ENCODE results near the gene RNF224.

The RNF224 gene

DNA sequence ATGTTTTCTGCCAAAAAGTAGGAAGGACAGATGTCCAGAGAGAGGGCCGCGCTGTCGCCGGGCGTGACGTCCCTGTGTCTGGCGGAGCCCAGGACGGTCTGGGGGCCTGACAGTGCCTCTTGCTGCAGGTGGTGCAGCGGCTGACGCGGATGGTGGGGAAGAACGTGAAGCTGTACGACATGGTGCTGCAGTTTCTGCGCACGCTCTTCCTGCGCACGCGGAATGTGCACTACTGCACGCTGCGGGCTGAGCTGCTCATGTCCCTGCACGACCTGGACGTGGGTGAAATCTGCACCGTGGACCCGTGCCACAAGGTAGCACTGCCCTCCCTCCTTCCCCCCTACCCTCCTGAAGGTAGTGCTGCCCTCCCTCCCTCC is 35.6 kb downstream of the RNF224 start:
- H3K79me2 ChIP-seq (ENCODE audit: low read length) = 0 out of 2 replicates have a peak, but pooled peaks cover 3% of the 10 kb centered on the region
- TF ChIP-seq, protein P1, sequence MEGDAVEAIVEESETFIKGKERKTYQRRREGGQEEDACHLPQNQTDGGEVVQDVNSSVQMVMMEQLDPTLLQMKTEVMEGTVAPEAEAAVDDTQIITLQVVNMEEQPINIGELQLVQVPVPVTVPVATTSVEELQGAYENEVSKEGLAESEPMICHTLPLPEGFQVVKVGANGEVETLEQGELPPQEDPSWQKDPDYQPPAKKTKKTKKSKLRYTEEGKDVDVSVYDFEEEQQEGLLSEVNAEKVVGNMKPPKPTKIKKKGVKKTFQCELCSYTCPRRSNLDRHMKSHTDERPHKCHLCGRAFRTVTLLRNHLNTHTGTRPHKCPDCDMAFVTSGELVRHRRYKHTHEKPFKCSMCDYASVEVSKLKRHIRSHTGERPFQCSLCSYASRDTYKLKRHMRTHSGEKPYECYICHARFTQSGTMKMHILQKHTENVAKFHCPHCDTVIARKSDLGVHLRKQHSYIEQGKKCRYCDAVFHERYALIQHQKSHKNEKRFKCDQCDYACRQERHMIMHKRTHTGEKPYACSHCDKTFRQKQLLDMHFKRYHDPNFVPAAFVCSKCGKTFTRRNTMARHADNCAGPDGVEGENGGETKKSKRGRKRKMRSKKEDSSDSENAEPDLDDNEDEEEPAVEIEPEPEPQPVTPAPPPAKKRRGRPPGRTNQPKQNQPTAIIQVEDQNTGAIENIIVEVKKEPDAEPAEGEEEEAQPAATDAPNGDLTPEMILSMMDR (IDR thresholded peaks at IDR 0.05; ENCODE audit: low read depth, low read length) = no peak
- TF ChIP-seq EZH2phosphoT487 (IDR thresholded peaks at IDR 0.05; ENCODE audit: low read depth) = no peak
- no peak overlapping the region for H3K27ac ChIP-seq (ENCODE audit: low read length)
- no peaks in the 10 kb centered on the region for H3K27me3 ChIP-seq (ENCODE audit: low read depth, low read length)
- H3K36me3 ChIP-seq (replicated peaks; ENCODE audit: low read depth, low read length) = peaks cover 24% of the 10 kb centered on the region
- no peak overlapping the region for H2AFZ ChIP-seq (ENCODE audit: low read depth, low read length)
- H4K20me1 ChIP-seq (ENCODE audit: insufficient read depth, low read length) = no peaks in the 10 kb centered on the region
- no peak overlapping the region for H3K4me2 ChIP-seq (ENCODE audit: low read length)
- no peak overlapping the region for H3K4me3 ChIP-seq (ENCODE audit: low read length)
- no peaks in the 10 kb centered on the region for H3K9me3 ChIP-seq (ENCODE audit: insufficient read depth, low read length)
- H3K9ac ChIP-seq (ENCODE audit: low read length) = no peak overlapping the region
- no peaks in the 10 kb centered on the region for H3K4me1 ChIP-seq (ENCODE audit: low read length)

DNA sequence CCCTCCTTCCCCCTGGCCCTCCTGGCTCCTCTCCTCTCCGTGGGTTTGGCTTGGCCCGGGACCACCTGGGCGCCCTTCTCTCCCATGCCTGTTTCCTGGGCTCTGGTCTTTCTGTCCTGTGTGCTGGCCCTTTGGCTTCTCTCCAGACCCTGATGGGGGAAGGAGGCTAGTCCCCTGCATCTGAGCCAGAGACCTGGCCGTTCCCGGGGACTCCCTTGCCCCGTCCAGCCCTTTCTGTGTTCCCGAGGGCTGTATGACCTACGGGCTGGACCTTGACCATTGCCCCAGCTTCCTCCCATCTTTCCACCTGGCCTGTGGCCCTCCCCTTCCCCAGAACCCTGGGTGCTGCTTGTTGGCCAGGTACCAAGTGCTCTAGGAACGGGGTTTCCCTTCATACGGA is 36.2 kb downstream of the RNF224 start:
- Histone ChIP-seq H4K20me1 (ENCODE audit: insufficient read depth, low read length) (no peaks in the 10 kb centered on the region), H3K9me3 (ENCODE audit: insufficient read depth, low read length) (no peaks in the 10 kb centered on the region), H2AFZ (ENCODE audit: low read depth, low read length) (no peak overlapping the region), H3K36me3 (replicated peaks; ENCODE audit: low read depth, low read length) (peaks cover 26% of the 10 kb centered on the region), H3K4me3 (ENCODE audit: low read length) (no peak overlapping the region), H3K79me2 (ENCODE audit: low read length) (0 out of 2 replicates have a peak, but pooled peaks cover 3% of the 10 kb centered on the region), H3K4me2 (ENCODE audit: low read length) (no peak overlapping the region), H3K27ac (ENCODE audit: low read length) (no peak overlapping the region), H3K27me3 (ENCODE audit: low read depth, low read length) (no peaks in the 10 kb centered on the region), H3K9ac (ENCODE audit: low read length) (no peak overlapping the region), H3K4me1 (ENCODE audit: low read length) (no peaks in the 10 kb centered on the region)
- TF ChIP-seq, protein P1 (IDR thresholded peaks at IDR 0.05; ENCODE audit: low read depth, low read length) = no peak
- no peak for TF ChIP-seq EZH2phosphoT487 (IDR thresholded peaks at IDR 0.05; ENCODE audit: low read depth)

DNA sequence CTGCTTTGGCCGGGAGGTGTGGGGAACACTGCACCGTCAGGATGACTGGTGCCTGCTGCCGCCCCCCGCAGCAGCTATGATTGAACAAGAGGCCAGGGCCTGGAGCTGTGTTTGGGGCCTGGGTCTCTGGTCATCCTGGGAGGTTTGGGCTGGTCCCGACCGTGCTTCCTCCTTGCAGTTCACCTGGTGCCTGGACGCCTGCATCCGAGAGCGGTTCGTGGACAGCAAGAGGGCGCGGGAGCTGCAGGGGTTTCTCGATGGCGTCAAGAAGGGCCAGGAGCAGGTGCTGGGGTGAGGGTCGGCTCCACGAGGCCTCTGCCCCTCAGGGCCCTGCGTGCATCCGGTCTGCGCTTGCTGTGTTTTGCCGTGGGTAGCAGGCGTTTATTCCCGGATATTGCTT is 36.8 kb downstream of the RNF224 start:
- H3K36me3 ChIP-seq (replicated peaks; ENCODE audit: low read depth, low read length) = peaks cover 27% of the 10 kb centered on the region
- no peak overlapping the region for H2AFZ ChIP-seq (ENCODE audit: low read depth, low read length)
- no peaks in the 10 kb centered on the region for H3K9me3 ChIP-seq (ENCODE audit: insufficient read depth, low read length)
- no peak overlapping the region for H3K27ac ChIP-seq (ENCODE audit: low read length)
- H3K27me3 ChIP-seq (ENCODE audit: low read depth, low read length) = no peaks in the 10 kb centered on the region
- no peak overlapping the region for H3K4me2 ChIP-seq (ENCODE audit: low read length)
- no peaks in the 10 kb centered on the region for H3K79me2 ChIP-seq (ENCODE audit: low read length)
- no peak overlapping the region for H3K4me3 ChIP-seq (ENCODE audit: low read length)
- no peaks in the 10 kb centered on the region for H4K20me1 ChIP-seq (ENCODE audit: insufficient read depth, low read length)
- H3K9ac ChIP-seq (ENCODE audit: low read length) = no peak overlapping the region
- H3K4me1 ChIP-seq (ENCODE audit: low read length) = no peaks in the 10 kb centered on the region
- TF ChIP-seq, protein P1 (IDR thresholded peaks at IDR 0.05; ENCODE audit: low read depth, low read length) = no peak
- TF ChIP-seq EZH2phosphoT487 (IDR thresholded peaks at IDR 0.05; ENCODE audit: low read depth) = no peak

DNA sequence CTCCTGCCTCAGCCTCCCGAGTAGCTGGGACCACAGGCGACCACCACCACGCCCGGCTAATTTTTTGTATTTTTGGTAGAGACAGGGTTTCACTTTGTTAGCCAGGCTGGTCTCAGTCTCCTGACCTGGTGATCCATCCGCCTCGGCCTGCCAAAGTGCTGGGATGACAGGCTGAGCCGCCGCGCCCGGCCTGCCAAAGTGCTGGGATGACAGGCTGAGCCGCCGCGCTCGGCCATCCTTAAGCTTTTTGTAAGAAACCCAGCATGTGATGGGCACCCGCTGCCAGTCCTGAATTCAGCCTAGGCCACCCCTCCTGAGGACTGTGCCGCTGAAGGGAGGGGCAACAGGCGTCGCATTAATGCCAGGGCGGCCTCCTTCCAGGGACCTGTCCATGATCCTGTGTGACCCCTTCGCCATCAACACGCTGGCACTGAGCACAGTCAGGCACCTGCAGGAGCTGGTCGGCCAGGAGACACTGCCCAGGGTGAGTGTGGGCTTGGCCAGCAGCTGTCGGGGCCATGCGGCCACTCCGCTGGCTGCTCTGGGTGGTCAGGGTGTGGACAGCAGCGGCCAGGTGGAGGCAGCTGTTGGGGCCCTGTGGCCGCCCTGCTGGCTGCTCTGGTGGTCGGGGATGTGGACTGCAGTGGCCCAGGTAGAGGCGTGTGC is 38.3 kb downstream of the RNF224 start:
- no peak overlapping the region for H3K9ac ChIP-seq (ENCODE audit: low read length)
- H3K36me3 ChIP-seq (replicated peaks; ENCODE audit: low read depth, low read length) = peaks cover 28% of the 10 kb centered on the region
- H3K4me2 ChIP-seq (ENCODE audit: low read length) = no peak overlapping the region
- H3K79me2 ChIP-seq (ENCODE audit: low read length) = no peaks in the 10 kb centered on the region
- H3K9me3 ChIP-seq (ENCODE audit: insufficient read depth, low read length) = no peaks in the 10 kb centered on the region
- no peak overlapping the region for H2AFZ ChIP-seq (ENCODE audit: low read depth, low read length)
- no peaks in the 10 kb centered on the region for H4K20me1 ChIP-seq (ENCODE audit: insufficient read depth, low read length)
- H3K4me3 ChIP-seq (ENCODE audit: low read length) = no peak overlapping the region
- no peak overlapping the region for H3K27ac ChIP-seq (ENCODE audit: low read length)
- no peak for TF ChIP-seq EZH2phosphoT487 (IDR thresholded peaks at IDR 0.05; ENCODE audit: low read depth)
- H3K27me3 ChIP-seq (ENCODE audit: low read depth, low read length) = no peaks in the 10 kb centered on the region
- H3K4me1 ChIP-seq (ENCODE audit: low read length) = no peaks in the 10 kb centered on the region

Measured in OCI-LY3 (cell line).